OCI-LY3 (cell line): ENCODE data around the gene OGFOD2.

Source experiments
- EZH2phosphoT487 ChIP-seq: fragments of 200-600 bp; shearing (Covaris generic); IDR thresholded peaks from 2 replicates; pipeline ENCODE4 v1.6.1; 2018; ENCODE audit warnings: antibody characterized with exemption, mixed run types, low read depth
- TF ChIP-seq, protein P1 (sequence below): fragments of 200-600, 300-600 bp; sonication (generic); IDR thresholded peaks from 2 replicates; pipeline ENCODE4 v1.5.1; 2014; ENCODE audit warnings: antibody characterized with exemption, low read length, low read depth

GRCh38 chr12:123028475-123028874 lies 53.4 kb downstream of the OGFOD2 start:
- TF ChIP-seq, protein P1, sequence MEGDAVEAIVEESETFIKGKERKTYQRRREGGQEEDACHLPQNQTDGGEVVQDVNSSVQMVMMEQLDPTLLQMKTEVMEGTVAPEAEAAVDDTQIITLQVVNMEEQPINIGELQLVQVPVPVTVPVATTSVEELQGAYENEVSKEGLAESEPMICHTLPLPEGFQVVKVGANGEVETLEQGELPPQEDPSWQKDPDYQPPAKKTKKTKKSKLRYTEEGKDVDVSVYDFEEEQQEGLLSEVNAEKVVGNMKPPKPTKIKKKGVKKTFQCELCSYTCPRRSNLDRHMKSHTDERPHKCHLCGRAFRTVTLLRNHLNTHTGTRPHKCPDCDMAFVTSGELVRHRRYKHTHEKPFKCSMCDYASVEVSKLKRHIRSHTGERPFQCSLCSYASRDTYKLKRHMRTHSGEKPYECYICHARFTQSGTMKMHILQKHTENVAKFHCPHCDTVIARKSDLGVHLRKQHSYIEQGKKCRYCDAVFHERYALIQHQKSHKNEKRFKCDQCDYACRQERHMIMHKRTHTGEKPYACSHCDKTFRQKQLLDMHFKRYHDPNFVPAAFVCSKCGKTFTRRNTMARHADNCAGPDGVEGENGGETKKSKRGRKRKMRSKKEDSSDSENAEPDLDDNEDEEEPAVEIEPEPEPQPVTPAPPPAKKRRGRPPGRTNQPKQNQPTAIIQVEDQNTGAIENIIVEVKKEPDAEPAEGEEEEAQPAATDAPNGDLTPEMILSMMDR: no peak
- no peak for TF ChIP-seq EZH2phosphoT487
